Fibroblast of skin of scalp (primary cell): ENCODE measurements around the gene RPSA.
"Not testable (repeated sequence)": the region's sequence is repeated elsewhere in the genome, so short reads cannot be mapped to it uniquely, and the experiment has no call there.

ENCODE experiments used
- DNase-seq: peaks from one replicate; pipeline ENCODE4 v3.0.0-alpha.2; 2013

RPSA gene

DNA sequence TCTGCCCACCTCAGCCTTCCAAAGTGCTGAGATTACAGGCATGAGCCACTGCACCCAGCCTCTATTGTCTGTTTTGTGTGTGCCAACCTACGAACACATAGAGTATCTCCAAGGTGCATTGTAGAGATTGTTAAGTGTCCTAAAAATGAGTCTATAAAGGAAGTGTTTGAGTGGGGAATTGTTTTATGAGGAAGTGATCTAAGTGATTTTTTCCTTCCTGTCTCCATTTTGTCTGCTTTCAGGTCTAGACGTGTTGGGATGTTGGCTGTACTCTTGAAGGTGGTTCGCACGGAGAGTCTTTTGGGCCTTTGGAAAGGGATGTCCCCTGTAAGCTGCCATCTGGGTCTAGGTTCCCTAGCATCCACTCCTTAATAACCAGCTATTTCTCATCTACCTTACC, 16.3 kb upstream of the RPSA start:
- no peak for DNase-seq

DNA sequence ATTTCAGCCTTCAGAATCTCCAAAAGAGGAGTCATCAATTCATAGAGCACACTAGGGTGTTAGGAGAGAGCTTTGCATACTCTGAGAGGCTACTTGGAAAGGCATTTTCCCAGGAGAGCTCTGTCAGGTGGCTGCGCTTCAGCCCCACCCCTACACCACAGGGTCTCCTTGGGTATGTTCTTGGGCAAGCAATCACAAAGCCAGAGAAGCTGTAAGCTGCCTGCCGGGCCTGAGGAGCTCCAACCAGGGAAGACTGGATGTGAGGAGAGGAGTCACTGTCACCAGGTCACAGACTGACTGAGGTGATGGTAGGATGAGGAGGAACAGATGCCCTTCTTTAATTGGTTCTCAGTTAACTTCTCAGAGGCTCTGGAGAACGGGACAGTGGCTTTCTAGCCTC, 9.8 kb upstream of the RPSA start:
- DNase-seq, result no peak

DNA sequence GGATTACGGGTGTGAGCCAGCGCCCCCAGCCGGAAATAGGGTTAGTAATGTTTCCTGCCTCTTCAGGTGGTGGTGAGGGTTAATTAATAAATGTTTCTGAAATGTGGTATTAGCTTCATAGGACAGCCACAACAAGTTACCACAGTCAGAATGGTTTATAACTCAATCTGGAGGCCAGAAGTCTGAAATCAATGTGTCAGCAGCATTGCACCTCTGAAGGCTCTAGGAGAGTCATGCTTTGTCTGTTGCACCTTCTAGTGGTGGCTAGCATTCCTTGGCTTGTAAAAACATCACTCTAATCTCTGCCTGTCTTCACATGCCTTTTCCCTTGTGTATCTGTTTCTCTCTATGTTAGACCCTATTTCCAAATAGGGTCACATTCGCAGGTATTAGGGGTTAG, 7.8 kb upstream of the RPSA start:
- DNase-seq, result no peak

DNA sequence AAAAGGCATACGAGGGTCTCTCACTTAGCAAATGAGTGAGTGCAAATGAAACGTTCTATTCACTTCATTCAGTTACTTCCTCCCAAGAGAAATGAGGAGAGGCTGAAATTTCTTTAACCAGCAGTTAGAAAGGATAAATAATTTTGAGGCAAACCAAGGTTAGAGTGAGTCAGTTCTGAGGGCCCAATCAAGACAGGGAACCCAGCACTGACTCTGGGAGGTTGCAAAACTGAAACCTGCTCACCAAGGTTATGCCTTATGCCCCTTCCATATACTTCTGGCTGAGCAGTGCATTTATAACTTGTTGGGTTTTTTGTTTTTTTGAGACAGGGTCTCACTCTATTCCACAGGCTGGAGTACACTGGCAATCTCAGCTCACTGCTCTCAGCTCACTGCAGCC, 4.5 kb upstream of the RPSA start:
- no peak for DNase-seq

DNA sequence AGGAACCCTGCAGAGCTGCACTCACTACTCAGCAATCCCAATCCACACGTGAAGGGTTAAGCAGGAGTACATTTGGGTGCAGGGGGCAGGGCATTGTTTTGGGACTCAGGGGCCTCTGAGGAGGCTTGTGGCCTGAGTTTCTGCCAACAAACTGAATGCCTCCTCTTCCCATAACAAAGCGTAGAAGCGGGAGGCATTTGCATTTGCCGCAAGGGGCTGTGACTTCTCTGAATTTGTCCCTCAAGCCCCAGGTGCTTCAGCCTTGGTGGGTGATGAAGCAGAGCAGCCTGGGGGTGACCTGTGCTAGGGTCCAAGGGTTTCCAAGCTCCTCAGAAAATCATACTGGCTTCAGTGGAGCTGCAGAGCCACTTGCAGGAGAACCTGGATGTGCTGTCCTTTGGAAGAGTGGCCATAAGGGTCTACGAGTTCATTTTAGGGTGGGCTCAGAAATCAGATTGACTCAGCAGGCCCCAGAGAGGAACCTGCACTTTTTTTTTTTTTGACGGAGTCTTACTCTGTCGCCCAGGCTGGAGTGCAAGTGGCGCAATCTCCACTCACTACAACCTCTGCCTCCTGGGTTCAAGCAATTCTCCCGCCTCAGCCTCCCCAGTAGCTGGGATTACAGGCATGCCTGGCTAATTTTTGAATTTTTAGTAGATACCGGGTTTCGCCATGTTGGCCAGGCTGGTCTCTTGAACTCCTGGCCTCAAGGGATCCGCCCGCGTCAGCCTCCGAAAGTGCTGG, 1.4 kb upstream of the RPSA start:
- peak; percentile 26 for DNase-seq

DNA sequence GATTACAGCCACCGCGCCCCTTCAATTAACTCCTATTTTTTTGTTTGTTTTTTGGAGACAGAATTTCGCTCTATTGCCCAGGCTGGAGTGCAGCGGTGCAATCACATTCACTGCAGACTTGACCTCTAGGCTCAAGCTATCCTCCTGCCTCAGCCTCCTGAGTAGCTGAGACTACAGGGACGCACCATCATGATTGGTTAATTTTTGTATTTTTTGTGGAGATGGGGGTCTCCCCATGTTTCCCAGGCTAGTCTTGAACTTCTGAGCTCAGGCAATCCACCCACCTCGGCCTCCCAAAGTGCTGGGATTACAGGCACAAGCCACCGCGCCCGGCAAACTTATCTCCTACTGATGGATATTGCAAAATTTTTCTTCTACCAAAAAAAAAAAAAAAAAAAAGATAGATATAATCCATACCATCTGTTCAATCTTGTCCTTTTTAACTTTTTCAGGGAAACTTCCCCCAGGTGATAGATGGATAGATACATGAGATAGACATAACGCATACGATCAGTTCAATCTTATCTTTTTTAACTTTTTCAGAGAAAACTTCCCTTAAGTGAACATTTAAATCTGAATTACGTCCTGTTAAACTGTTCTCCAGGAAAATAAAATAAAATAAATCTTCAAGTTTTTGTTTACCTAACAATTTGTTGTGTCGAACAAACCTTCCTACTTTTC, 693 bp upstream of the RPSA start:
- DNase-seq, result no peak

DNA sequence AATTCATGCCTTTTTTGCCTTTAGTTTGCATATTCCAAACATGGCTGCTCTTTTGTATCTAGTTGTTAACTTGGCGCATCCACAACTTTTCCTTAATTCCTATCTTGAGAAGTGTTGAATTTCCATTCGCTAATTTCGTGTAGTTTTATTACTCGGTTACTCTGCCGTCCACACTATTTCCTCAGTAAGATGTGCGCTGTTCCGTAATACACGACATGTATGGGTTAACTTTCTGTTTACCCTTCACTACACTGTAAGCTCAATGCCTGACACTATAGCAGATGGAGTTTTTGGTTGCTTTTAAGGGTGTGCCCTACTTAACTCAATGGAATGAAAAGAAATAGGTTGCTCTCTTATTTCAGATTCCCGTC, 724 bp downstream of the RPSA start:
- DNase-seq, result no peak

DNA sequence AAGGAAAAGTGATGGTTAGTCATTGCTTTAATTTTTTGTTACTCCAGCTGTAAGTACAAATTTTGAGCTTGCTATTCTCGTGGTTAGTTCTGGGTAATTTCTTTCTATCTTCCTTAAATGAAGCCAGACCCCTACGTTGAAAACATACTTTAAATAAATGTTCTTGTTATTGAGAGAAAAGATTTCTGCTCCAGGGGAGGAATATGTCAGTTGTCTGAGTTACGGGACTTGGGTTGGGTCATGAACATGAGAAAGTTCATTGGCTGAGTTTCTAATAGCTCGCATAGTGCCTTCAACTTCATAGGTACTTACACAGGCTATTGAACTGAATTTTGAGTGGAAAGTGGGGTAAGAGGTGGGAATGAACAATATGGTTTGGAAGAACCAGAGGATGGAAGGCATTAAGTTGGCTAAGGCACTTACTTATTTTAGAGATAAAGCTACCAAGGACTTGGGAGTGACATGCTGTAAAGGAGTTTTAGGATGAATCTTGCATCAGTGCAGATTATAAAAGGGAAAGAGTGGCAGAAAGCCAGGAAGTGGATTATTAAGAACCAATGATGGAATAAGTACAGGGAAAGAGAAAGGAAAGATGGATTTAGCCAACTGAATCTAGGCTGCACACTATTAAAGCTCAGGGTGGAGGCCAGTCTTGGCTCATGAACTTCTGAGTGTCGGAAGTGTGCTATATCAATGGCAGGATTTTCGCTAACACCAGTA, 1.4 kb downstream of the RPSA start:
- DNase-seq, result no peak

DNA sequence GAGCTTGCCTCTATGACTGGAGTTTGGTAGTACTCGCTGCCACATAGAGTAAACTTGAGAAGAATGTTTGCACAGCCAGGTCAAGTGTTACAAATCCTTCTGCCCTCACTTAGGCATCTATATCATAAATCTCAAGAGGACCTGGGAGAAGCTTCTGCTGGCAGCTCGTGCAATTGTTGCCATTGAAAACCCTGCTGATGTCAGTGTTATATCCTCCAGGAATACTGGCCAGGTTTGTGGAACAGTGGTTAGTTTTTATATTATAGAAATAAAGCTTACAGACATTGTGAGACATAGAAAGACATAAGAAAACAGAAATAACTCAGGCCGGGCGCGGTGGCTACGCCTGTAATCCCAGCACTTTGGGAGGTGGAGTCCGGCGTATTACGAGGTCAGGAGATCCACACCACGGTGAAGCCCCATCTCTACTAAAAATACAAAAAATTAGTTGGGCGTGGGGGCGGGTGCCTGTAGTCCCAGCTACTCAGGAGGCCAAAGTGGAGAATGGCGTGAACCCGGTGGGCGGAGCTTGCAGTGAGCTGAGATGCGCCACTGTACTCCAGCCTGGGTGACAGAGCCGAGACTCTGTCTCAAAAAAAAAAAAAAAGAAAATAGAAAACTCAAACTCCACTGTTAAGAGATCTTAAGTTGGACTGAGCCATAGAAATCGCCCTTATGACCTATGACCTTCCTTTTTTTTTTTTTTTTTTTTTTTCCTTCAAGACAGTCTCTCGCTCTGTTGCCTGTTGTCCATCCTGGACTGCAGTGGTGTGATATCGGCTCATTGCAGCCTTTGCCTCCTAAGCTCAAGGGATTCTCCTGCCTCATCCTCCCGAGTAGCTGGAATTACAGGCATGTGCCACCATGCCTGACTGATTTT, 2.2 kb downstream of the RPSA start:
- DNase-seq, result no peak

DNA sequence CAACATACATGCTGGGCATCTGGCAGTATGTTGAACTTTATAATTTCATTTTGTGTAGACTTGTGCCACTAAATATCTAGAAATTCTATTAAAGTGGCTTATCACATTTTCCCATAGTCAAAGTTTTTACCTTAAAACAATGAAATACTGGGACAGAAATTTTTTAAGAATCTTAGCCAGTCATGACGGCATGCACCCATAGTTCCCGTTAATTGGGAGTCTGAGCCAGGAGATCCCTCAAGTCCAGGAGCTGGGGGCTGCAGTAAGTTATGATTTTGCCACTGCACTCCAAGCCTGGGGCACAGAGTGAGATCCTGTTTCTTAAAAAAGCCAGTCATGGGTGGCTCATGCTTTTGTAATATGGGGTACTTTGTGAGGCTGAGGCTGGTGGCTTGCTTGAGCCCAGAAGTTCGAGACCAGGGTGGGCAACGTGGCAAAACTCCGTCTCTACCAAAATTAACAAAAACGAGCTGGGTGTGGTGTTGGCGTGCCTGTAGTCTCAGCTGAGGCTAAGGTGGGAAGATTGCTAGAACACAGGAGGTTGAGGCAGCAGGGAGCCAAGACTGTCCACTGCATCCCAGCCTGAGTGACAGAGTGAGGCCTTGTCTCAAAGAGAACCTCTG, 3.1 kb downstream of the RPSA start:
- no peak for DNase-seq

DNA sequence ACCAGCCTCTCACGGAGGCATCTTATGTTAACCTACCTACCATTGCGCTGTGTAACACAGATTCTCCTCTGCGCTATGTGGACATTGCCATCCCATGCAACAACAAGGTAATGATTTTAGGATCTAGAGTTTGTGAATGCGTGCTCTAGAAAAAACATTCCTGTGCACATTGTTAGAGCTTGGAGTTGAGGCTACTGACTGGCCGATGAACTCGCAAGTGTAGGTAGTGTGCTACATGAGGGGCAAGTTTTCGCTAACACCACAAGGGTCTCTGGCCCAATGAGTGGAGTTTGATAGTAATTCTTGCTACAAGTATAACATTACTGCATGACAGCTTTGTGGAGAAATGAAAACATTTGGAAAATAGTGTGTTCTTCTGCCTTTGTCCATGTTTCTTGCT, 4.4 kb downstream of the RPSA start:
- DNase-seq, result no peak

DNA sequence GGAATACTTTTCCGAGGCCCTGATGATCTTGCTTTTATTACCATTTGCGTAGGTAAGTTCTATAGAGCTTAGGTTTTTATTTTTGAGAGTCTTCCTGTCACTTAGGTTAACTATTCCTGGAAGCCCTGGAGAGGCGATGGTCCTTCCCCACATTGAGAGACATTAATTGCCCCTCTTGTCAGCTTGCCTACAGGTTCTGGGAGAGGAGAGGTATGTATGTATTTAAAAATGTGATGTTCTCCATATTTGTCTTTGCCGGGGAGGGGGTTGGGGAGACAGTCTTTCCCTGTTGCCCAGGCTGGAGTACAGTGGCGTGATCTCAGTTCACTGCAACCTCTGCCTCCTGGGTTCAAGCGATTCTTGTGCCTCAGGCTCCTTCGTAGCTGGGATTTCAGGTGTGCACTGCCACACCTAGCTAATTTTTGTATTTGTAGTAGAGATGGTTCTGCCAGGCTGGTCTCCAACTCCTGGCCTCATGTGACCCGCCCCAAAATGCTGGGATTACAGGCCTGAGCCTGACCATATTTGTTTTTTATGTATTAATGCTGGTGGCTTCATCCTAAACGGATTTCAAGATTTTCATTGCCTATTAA, 6.2 kb downstream of the RPSA start:
- no peak for DNase-seq

DNA sequence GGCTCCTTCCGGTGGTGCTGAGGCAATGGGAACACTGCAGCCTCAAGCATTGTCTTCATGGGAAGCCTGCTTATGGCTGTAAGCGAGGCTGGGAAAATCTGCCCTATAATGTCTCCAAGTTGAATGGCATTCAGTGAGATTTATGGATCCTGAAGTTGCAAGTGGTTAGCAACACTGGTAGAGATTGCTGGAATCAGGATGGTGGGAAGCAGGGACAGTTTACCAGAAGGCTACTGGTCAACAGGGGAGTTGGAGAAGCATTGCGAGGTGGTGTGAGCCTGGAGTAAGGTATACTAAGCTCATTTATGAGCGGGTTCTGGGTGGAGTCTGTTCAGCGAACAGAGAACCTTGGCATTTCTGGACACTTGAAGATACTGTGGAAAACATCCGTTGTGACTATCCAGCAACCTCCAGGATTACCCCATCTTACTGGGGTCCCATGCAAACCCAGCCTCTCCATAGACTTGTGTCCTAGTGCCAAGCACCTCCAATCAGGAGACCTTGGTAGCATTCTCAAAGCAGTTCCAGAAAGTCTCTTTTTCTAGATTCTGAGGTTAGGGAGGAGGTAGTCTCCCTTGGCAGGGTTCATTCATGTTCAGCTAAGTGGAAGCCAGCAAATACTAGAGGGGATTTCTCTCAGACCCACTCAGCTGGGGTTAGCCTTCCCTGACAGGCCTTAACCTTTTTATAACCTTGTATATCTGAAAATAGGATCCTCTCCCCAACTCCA, 7.3 kb downstream of the RPSA start:
- DNase-seq, result no peak

DNA sequence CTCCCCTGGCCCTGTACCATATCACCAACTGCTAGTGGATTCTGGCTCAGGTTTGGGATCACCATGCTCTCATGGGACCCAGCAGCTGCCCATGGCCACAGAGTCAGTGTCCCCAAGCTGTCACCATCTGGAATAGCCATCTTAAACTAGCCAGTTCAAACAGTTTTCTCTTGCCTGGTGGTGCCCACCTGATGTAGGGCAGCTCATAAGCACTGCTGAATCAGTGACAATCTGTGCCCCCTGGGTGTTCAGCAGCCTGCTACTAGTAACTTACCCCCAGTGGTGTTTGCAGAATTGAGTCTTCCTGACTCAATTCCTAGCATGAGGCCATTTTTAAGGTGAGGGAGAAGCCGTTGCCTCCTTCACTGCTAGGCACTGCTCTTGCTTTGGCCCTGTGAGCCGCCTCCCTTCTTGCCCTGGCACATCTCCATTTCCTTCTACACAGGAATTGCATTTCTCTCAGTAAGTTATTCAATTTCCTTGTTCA, 7.9 kb downstream of the RPSA start:
- DNase-seq, result no peak

DNA sequence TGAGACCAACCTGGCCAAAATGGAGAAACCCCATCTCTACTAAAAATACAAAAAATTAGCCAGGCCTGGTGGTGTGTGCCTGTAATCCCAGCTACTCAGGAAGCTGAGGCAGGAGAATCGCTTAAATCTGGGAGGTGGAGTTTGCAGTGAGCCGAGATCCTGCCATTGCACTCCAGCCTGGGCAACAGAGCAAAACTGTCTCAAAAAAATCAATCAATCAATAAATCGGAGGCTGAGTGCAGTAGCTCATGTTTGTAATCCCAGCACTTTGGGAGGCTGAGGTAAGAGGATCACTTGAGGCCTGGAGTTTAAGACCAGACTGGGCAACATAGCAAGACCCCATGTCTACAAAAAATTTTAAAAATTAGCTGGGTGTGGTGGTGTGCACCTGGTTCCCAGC, 8.8 kb downstream of the RPSA start:
- not testable (repeated sequence) for DNase-seq

DNA sequence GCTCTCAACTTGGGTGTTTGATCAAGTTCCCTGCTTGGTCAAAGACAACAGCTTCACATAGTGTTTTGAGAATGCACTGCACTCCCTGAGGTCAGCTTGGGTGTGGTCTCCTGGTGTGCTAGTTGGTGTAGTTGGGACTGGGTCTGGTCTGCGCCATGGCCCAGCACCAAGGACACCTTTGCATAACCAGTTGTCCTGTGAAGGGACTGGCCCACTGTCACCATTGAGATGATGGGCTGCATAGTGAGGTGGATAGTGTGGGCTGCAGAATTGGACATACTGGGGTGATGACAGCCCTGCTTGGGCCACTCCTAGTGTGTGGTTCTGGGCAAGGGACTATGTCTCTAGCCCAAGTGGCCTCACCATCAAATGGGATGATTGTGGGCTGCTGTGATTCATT, 9.5 kb downstream of the RPSA start:
- DNase-seq, result no peak

DNA sequence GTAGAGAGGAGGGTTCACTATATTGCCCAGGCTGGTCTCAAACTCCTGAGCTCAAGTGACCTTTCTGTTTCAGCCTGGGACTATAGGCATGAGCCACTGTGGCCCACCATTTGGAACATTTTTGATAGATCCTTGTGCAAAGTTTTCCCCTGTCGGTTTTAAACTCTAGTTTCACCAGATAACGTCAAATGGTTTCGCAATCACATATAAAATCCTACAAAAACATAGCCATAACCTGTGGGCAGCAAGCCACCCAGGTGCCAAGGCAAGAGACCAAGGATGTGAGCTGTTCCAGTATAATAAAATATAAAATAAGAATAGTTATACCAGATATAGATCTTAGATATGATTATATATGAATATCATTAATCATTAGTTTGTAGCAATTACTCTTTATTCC, 10.5 kb downstream of the RPSA start:
- not testable (repeated sequence) for DNase-seq

DNA sequence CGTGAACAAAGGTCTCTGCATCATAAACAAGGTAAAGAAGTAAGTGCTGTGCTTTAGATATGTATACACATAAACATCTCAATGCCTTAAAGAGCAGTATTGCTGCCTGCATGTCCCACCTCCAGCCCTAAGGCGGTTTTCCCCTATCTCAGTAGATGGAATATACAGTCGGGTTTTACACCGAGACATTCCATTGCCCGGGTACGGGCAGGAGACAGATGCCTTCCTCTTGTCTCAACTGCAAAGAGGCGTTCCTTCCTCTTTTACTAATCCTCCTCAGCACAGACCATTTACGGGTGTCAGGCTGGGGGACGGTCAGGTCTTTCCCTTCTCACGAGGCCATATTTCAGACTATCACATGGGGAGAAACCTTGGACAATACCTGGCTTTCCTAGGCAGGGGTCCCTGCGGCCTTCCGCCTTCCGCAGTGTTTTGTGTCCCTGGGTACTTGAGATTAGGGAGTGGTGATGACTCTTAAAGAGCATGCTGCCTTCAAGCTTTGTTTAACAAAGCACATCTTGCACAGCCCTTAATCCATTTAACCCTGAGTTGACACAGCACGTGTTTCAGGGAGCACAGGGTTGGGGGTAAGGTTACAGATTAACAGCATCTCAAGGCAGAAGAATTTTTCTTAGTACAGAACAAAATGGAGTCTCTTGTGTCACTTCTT, 12.2 kb downstream of the RPSA start:
- DNase-seq, result not testable (repeated sequence)

DNA sequence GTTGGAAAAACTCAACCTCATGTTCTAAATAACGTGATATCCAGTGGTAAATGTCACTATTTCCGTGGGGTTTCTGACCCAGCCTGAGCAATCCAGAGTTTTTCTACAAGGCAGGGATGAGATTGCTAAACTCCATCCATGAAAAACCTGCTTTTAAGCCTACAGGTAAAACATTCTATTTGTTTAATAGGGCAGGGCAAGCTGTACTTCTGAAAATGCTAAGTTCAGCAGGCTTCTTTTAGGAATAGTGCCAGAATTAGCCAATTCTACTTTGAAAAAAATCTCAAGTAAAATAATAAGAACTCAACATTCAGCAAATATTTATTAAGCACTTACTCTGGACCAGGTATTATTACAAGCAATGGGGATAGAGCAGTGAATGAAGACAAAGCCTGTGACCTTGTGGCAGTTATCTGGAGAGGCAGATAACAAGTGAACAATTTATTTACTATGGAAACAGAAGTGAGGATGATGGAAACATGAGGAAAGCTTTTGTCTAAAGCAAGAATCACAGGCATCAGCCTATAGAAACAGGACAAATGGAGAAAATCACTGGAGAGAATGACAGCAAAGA, 13.3 kb downstream of the RPSA start:
- DNase-seq, result no peak

DNA sequence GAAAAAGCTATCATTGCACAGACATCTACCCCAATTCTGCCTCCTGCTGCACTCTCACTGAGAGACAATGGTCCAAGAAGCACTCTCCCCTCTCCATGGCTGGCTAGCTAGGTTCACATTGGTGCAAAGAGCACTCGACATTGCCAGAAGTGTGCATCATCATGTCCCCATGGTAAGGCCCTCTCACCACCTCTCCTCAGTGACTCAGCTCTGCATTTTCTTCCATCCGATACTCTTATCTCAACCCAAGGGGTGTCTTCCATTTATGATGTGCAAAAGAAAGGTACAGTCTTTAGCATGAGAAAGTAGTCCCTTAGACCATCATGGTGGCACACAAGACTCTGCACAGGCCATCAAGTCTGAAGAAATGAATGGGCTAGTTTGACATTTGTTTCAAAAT, 14.0 kb downstream of the RPSA start:
- DNase-seq, result no peak
